ENCODE data around the gene CLDN1. TPM values are rescaled to one million over a fixed set of nuclear protein-coding genes. Genes with fewer than 3 reads are reported as not detected.
A peak's percentile ranks its signal among the peaks of the same experiment; 100 is the strongest.

Gene CLDN1
- total and polyA plus RNA-seq, 12 donors, result 0.10 to 0.78 (median 0.17) TPM; not detected in 2

DNA sequence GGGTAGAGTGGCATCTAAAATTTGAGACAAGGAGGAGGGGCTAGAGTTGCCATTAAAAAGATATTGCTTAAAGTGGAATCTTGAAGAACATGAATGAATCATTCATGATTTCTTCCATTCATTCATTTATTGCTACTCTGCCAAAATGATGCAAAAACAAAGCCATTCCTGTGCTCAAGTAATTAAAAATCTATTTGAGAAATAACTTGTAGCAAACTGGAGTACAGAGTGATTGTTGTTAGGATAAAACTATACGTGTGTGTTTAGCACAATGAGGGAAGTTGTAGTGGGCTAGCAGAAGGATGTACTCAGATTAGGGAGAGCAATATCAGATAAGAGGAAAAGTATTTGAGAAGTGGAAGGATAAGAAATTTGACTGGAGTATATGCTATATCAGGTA is 11.7 kb upstream of the CLDN1 start:
- TF ChIP-seq, protein P1, sequence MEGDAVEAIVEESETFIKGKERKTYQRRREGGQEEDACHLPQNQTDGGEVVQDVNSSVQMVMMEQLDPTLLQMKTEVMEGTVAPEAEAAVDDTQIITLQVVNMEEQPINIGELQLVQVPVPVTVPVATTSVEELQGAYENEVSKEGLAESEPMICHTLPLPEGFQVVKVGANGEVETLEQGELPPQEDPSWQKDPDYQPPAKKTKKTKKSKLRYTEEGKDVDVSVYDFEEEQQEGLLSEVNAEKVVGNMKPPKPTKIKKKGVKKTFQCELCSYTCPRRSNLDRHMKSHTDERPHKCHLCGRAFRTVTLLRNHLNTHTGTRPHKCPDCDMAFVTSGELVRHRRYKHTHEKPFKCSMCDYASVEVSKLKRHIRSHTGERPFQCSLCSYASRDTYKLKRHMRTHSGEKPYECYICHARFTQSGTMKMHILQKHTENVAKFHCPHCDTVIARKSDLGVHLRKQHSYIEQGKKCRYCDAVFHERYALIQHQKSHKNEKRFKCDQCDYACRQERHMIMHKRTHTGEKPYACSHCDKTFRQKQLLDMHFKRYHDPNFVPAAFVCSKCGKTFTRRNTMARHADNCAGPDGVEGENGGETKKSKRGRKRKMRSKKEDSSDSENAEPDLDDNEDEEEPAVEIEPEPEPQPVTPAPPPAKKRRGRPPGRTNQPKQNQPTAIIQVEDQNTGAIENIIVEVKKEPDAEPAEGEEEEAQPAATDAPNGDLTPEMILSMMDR (IDR thresholded peaks at IDR 0.05), result no peak
- no peak overlapping the region for H3K27ac ChIP-seq
- H3K36me3 ChIP-seq, result no peaks in the 10 kb centered on the region
- peaks cover 0 to 9% (median 0%) of the 10 kb centered on the region in 9 donors for H3K4me1 ChIP-seq
- no peak overlapping the region for H3K4me3 ChIP-seq
- no peaks in the 10 kb centered on the region for H3K27me3 ChIP-seq
- WGBS, 2 donors, result 52 to 57% methylated on average over 1 of the region's 1 CpG
- intact Hi-C loops (cut with DNase I), result loop anchor here in 1 of 10 donors (5.0 kb wide), 1 partner anchor 93 kb away; no protein-coding TSS in a partner anchor
- ATAC-seq (no peak), DNase-seq (no peak)
- no peaks in the 10 kb centered on the region for H3K9me3 ChIP-seq

DNA sequence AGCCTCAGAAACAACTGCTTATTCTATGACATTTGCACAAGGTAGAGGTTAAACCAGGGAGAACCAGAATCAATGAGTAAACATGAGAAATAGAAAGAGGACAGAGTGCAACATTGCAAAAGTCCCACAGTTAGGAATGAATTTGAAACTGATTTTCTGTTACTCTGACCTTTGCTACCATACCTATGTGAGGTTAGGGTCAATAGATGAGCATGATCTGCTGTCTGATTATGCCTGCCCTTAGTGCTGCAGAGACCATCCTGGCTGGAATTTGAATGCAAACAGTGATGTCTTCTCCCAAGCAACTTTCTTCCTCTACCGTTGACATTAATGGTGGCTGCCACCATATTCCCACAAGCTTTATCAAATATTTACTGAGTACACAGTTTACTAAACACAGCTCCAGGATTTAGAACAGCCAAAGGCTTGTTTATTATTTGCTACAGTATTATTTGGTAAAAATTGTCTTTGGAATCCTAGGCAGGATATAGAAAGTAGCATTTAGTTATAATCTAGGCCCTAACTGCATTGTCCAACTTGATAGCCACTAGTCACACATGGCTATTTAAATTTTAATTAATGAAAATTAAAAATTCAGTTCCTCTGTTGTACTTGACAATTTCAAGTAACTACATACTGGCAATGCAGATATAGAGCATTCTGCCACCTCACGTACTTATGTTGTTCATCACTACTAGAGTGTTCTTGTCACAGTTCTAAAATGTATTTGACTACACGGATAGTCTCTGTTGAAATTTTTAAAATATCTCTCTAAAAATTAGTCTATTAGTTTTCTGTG is 8.9 kb upstream of the CLDN1 start:
- no peaks in the 10 kb centered on the region for H3K27me3 ChIP-seq
- intact Hi-C loops (cut with DNase I), result loop anchor here in 1 of 10 donors (5.0 kb wide), 1 partner anchor 96 kb away; no protein-coding TSS in a partner anchor
- ATAC-seq, result no peak
- TF ChIP-seq, protein P1 (IDR thresholded peaks at IDR 0.05), result no peak
- WGBS, 2 donors, result 83 to 84% methylated on average over 3 of the region's 3 CpGs
- no peak for DNase-seq
- H3K27ac ChIP-seq, result no peak overlapping the region
- no peak overlapping the region for H3K4me3 ChIP-seq
- H3K36me3 ChIP-seq, result no peaks in the 10 kb centered on the region
- peaks cover 0 to 14% (median 4%) of the 10 kb centered on the region in 9 donors for H3K4me1 ChIP-seq
- no peaks in the 10 kb centered on the region for H3K9me3 ChIP-seq

DNA sequence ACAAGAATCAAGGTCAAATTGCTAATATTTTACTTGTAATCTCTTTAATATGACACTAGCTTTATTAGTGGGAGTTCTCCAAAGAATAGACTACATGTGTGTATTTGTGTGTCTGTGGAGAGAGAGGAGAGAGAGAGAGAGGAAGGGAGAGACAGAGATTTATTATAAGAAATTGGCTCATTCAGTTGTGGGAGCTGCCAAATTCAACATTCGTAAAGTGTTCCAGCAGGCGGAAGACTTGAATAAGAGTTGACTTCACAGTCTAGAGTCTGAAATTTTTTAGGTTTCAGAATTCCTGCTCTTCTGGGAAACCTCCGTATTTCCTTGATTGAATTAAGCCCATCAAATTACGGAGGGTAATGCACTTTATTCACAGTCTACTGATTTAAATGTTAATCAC is 4.7 kb upstream of the CLDN1 start:
- ATAC-seq (peak in 7 of 8 donors; percentile 60 to 78 (median 67)), DNase-seq (peak in 1 of 2 donors; percentile 33)
- Histone ChIP-seq H3K36me3 (no peaks in the 10 kb centered on the region), H3K27me3 (peaks cover 0 to 12% (median 3%) of the 10 kb centered on the region in 7 donors), H3K27ac (peak overlapping the region in 1 of 10 donors; percentile 9), H3K4me3 (no peak overlapping the region), H3K4me1 (peaks cover 0 to 21% (median 8%) of the 10 kb centered on the region in 9 donors), H3K9me3 (no peaks in the 10 kb centered on the region)
- intact Hi-C loops (cut with DNase I), result loop anchor here in 4 of 10 donors (5.0 to 10.0 kb wide), 3 partner anchors 95 to 362 kb away; no protein-coding TSS in a partner anchor
- 17 to 29% methylated on average over 4 of the region's 4 CpGs for WGBS, 2 donors
- TF ChIP-seq, protein P1 (IDR thresholded peaks at IDR 0.05), result peak in 4 of 9 donors; percentile 13 to 29 (median 20)

DNA sequence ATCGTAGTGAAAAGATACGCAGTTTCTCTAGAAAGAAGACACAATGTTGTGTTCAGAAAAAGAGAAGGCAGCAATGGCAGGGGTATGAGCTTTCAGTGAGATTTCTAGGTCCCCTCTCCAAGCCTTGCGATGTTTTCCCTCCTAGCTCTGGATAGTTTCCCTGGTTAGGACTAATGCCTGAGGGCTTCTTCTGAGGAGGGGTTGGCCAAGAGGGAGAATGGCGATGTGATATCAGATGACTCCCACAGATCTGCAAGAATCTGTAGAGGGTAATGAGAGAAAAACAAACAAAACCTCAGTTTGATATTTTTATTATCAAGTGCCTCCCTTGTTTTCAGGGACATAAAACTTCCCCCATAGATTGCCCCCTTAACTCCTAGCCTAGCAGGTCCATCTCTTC is 4.1 kb upstream of the CLDN1 start:
- Histone ChIP-seq H3K27me3 (peaks cover 0 to 17% (median 9%) of the 10 kb centered on the region in 7 donors), H3K4me3 (no peak overlapping the region), H3K9me3 (no peaks in the 10 kb centered on the region), H3K27ac (no peak overlapping the region), H3K4me1 (peaks cover 0 to 25% (median 12%) of the 10 kb centered on the region in 9 donors), H3K36me3 (no peaks in the 10 kb centered on the region)
- DNase-seq, result no peak
- intact Hi-C loops (cut with DNase I), result loop anchor here in 4 of 10 donors (5.0 to 10.0 kb wide), 3 partner anchors 96 to 362 kb away; no protein-coding TSS in a partner anchor
- TF ChIP-seq, protein P1 (IDR thresholded peaks at IDR 0.05), result no peak
- ATAC-seq, result no peak
- WGBS, 2 donors, result 79 to 84% methylated on average over 4 of the region's 4 CpGs
